GM21619 (cell line): ENCODE data around the gene CCDC57.

Experiments
- ATAC-seq: cut with Tn5 transposase; IDR thresholded peaks from one replicate; pipeline ENCODE4 v1.9.1; 2021; ENCODE audit not compliant: unreplicated experiment

CCDC57 gene

GRCh38 chr17:82097919-82098168 lies 114.8 kb downstream of the CCDC57 start:
- no peak for ATAC-seq

- ATAC-seq = peak; percentile 1
Observed at GRCh38 chr17:82097184-82097918, 115.3 kb downstream of the CCDC57 start.

- no peak for ATAC-seq
Observed at GRCh38 chr17:82096709-82097183, 115.9 kb downstream of the CCDC57 start.

GRCh38 chr17:82095777-82096708 lies 116.6 kb downstream of the CCDC57 start:
- ATAC-seq = no peak

- ATAC-seq = no peak
Observed at GRCh38 chr17:82094931-82095776, 117.5 kb downstream of the CCDC57 start.

GRCh38 chr17:82092995-82093751 lies 119.5 kb downstream of the CCDC57 start:
- no peak for ATAC-seq

GRCh38 chr17:82092628-82092994 lies 120.0 kb downstream of the CCDC57 start:
- ATAC-seq = no peak

GRCh38 chr17:82092094-82092586 lies 120.5 kb downstream of the CCDC57 start:
- no peak for ATAC-seq

GRCh38 chr17:82091264-82092066 lies 121.2 kb downstream of the CCDC57 start:
- no peak for ATAC-seq

GRCh38 chr17:82090549-82091263 lies 121.9 kb downstream of the CCDC57 start:
- ATAC-seq = no peak

- ATAC-seq = no peak
Observed at GRCh38 chr17:82089723-82090548, 122.7 kb downstream of the CCDC57 start.

- no peak for ATAC-seq
Observed at GRCh38 chr17:82088838-82089722, 123.6 kb downstream of the CCDC57 start.

- no peak for ATAC-seq
Observed at GRCh38 chr17:82087961-82088837, 124.4 kb downstream of the CCDC57 start.

- ATAC-seq = no peak
Observed at GRCh38 chr17:82086941-82087906, 125.4 kb downstream of the CCDC57 start.
